Colonic mucosa (tissue), 4 donors: ENCODE results near the gene C2orf49. TPM values are rescaled to one million over a fixed set of nuclear protein-coding genes. Genes with fewer than 3 reads are reported as not detected.

Experiments used
- DNase-seq: peaks from one replicate; pipeline ENCODE4 v3.0.0-alpha.2; 2020
- H3K27ac ChIP-seq: fragments of 200-600 bp; one replicate; pipeline ENCODE4 v1.8.0; 2021
- H3K27me3 ChIP-seq: fragments of 200-600 bp; one replicate; pipeline ENCODE4 v1.8.0; 2021
- H3K36me3 ChIP-seq: fragments of 200-600 bp; one replicate; pipeline ENCODE4 v1.8.0; 2021
- H3K4me1 ChIP-seq: fragments of 200-600 bp; one replicate; pipeline ENCODE4 v1.8.0; 2021; ENCODE audit warnings: mild to moderate bottlenecking
- H3K4me3 ChIP-seq: fragments of 200-600 bp; one replicate; pipeline ENCODE4 v1.8.0; 2021
- H3K9ac ChIP-seq, 2 donors: one replicate each; pipeline ENCODE4 v1.7.0; 2013; ENCODE audit warnings: control low read depth in 2 of 2, low read depth in 2 of 2, low read length in 2 of 2
- H3K9me3 ChIP-seq: fragments of 200-600 bp; one replicate; pipeline ENCODE4 v1.8.0; 2021
- intact Hi-C: fragments of 100-400 bp; cut with DNase I; formaldehyde crosslinking; loops from one replicate; pipeline ENCODE4 v1.14.1; 2022
- total RNA-seq, 2 donors: library from RNA; stranded (reverse); fragmentation: NEBNext Ultra II Directional in 1 of 2; extraction: Animal tissue kit (Norgen Biotek cat#: 25700) in 1 of 2; gene quantifications; one replicate each; pipeline ENCODE4 v1.2.1, GENCODE V29; 2021
- TF ChIP-seq, protein P1 (sequence below): fragments of 200-600 bp; IDR thresholded peaks from one replicate; pipeline ENCODE4 v1.8.0; 2022; ENCODE audit warnings: antibody characterized with exemption, mild to moderate bottlenecking
- donor health status: healthy.
- donor health status: DM: no; HTN: no; CAD: no.
- donor health status: DM: no; HTN: no; CAD: no.

C2orf49 gene
- total RNA-seq, 2 donors from 2014 or later: 11.9 to 17.4 TPM

DNA sequence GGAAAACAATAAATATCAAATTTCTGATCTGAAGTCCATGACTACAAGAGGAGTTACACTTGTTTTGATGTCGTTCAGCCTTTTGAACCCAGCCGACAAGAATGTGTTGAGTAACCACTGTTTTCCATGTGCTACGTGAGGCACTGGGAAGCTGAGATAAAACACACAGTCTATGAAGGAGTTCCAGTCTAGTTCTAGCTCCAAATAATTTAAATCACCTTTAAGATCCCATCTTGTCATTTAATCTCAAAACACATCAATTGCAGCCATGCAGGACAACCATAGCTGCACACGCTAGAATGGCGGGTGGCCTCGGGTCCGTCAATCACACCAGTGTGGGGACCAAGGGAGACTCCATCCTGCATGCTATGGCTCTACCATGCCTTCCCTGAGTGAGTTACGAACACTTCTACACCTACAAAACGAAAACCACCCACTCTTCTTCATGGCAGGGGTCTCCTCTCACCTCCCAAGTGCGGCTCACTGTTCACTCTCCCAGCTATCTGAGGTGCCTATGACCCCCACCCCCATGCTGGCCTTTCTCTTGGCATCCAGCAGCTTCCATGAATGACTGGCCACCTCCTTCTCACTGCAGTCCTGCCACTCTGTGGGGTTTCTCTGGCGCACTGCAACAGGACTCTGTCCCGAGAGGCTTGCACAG is 57.7 kb downstream of the C2orf49 start:
- Histone ChIP-seq H3K9ac (peak overlapping the region in 1 of 2 donors; percentile 38), H3K27me3 (no peaks in the 10 kb centered on the region), H3K36me3 (no peaks in the 10 kb centered on the region), H3K4me3 (peak overlapping the region; percentile 77), H3K27ac (peak overlapping the region; percentile 88), H3K9me3 (no peaks in the 10 kb centered on the region), H3K4me1 (peaks cover 8% of the 10 kb centered on the region)
- intact Hi-C loops: no loop called here
- no peak for DNase-seq
- TF ChIP-seq, protein P1, sequence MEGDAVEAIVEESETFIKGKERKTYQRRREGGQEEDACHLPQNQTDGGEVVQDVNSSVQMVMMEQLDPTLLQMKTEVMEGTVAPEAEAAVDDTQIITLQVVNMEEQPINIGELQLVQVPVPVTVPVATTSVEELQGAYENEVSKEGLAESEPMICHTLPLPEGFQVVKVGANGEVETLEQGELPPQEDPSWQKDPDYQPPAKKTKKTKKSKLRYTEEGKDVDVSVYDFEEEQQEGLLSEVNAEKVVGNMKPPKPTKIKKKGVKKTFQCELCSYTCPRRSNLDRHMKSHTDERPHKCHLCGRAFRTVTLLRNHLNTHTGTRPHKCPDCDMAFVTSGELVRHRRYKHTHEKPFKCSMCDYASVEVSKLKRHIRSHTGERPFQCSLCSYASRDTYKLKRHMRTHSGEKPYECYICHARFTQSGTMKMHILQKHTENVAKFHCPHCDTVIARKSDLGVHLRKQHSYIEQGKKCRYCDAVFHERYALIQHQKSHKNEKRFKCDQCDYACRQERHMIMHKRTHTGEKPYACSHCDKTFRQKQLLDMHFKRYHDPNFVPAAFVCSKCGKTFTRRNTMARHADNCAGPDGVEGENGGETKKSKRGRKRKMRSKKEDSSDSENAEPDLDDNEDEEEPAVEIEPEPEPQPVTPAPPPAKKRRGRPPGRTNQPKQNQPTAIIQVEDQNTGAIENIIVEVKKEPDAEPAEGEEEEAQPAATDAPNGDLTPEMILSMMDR: no peak

DNA sequence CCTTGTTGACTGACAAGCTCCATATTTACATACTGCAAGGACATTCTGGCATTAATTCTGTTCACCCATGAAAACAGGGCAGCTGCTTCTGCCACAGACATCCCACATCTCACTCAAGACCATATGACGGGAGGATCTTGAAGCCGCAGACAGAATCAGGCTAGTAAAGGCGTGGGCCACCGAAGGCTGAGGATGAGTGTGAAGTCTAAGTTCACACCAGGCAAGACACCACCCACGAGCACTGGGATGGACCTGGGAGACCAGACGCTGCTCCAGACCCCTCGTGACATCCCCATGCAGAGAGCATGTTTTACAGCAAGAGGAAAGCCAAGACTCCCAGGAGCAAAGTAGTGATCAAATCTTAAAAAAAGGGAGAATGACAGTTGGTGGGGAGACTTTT is 58.4 kb downstream of the C2orf49 start:
- Histone ChIP-seq H3K9me3 (no peaks in the 10 kb centered on the region), H3K9ac (peak overlapping the region in 1 of 2 donors; percentile 38), H3K27me3 (no peaks in the 10 kb centered on the region), H3K4me1 (peaks cover 8% of the 10 kb centered on the region), H3K27ac (peak overlapping the region; percentile 88), H3K4me3 (peak overlapping the region; percentile 77), H3K36me3 (no peaks in the 10 kb centered on the region)
- intact Hi-C loops: no loop called here
- DNase-seq: no peak
- TF ChIP-seq, protein P1: no peak

DNA sequence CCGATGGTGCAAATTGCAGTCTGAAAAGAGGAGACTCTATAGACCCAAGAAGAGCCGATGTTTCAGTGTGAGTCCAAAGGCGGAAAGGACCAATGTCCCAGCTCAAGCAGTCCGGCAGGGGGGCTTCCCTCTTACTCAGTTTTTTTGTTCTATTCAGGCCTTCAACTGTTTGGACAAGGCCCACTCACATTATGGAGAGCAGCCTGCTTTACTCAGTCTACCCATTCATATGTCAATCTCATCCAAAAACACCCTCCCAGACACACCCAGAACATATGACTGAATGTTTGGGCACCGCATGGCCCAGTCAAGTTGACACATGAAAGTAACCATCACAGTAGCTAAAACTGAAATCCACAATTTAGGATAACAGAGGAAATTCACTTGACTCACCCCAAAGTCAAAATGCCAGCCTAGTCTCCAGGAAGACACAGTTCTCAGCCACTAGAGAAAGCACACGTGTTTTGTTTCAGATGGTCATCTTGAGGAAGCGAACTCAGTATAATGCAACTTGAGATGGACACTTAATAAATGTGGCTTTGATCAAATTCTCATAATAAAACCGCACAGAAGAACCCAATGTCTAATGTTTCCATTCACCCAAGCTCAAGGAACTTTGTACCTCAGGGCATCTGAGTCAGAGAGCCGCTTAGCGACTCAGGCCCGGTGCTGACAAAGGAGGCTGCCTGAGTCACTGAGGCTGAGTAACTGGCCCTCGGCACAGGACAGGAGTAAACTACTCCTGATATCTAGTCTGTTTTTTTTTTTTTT is 59.1 kb downstream of the C2orf49 start:
- peaks cover 8% of the 10 kb centered on the region for H3K4me1 ChIP-seq
- TF ChIP-seq, protein P1: no peak
- peak overlapping the region in 1 of 2 donors; percentile 65 for H3K9ac ChIP-seq
- intact Hi-C loops: no loop called here
- peak; percentile 75 for DNase-seq
- H3K27me3 ChIP-seq: no peaks in the 10 kb centered on the region
- H3K27ac ChIP-seq: peak overlapping the region; percentile 88
- H3K9me3 ChIP-seq: no peaks in the 10 kb centered on the region
- no peaks in the 10 kb centered on the region for H3K36me3 ChIP-seq
- peak overlapping the region; percentile 77 for H3K4me3 ChIP-seq

DNA sequence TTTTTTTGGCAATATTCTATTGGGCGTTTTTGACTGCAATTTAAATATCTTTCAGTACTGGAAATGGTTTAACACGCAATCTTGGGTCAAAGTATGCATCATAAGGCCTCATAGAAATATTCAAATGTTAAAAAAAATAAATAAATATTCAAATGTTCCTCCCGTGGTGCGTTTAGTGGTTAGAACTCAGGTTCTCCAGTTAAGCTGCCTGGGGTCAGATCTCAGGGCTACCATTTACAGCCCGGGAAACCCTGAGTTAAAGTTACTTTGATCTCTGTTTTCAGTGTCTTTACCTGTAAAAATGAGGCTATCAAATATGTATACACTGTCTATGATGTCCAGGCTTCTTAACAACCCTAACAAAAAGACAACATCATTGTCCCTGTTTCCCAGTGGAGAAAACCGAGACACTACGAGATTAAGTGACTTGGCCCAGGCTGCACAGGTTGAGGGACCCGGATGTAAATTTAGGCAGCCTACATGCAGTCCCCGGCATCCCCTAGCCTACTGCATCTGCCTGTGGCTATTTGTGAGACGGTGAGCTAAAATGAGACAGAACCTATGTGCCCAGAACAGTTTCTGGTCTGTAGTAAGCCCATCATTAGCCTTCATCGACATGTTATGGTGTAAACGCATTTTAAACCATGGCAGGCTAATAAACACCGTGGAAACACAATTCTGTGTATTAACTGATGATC is 59.8 kb downstream of the C2orf49 start:
- intact Hi-C loops: no loop called here
- Histone ChIP-seq H3K4me1 (peaks cover 8% of the 10 kb centered on the region), H3K9me3 (no peaks in the 10 kb centered on the region), H3K27me3 (no peaks in the 10 kb centered on the region), H3K9ac (peak overlapping the region; percentile 0 to 65), H3K27ac (peak overlapping the region; percentile 88), H3K36me3 (no peaks in the 10 kb centered on the region), H3K4me3 (peak overlapping the region; percentile 77)
- no peak for DNase-seq
- TF ChIP-seq, protein P1: no peak

DNA sequence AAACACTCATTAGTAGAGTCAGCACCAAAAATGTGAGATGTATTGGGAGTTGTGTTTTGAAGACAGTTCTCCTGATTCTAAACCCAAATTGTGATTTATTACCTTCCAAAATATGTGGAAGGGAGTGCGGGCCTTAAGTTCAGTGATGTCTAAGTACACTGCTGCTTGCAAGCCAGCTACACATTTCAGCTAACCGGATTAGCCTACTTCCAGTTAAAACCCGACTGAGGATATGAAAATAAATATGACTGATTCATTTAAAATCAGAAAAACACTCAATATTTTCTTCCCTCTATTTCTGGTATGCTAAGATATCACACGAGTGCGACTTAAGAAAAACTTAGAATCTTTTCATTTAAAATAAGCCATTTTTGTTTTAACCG is 60.6 kb downstream of the C2orf49 start:
- no peaks in the 10 kb centered on the region for H3K36me3 ChIP-seq
- H3K27ac ChIP-seq: peak overlapping the region; percentile 88
- H3K9me3 ChIP-seq: no peaks in the 10 kb centered on the region
- H3K4me3 ChIP-seq: peak overlapping the region; percentile 77
- peak overlapping the region; percentile 91 to 92 for H3K9ac ChIP-seq
- H3K4me1 ChIP-seq: peaks cover 8% of the 10 kb centered on the region
- no peak for DNase-seq
- H3K27me3 ChIP-seq: no peaks in the 10 kb centered on the region
- TF ChIP-seq, protein P1: no peak
- intact Hi-C loops: no loop called here
